Sigmoid colon (tissue), 7 donors: ENCODE results near the gene PIP4K2A. TPM values are rescaled to one million over a fixed set of nuclear protein-coding genes. Genes with fewer than 3 reads are reported as not detected.

Source experiments
- DNase-seq: peaks from one replicate; pipeline ENCODE4 v3.0.0-alpha.2; 2019
- H3K27ac ChIP-seq, 4 donors: fragments of 200-600 bp; sonication (generic); one replicate each; pipeline ENCODE4 v1.5.1; 2016 to 2019; ENCODE audit warnings: mild to moderate bottlenecking in 1 of 4
- H3K27me3 ChIP-seq, 3 donors: fragments of 200-600 bp; sonication (generic); one replicate each; pipeline ENCODE4 v1.5.1; 2019; ENCODE audit warnings: mild to moderate bottlenecking in 1 of 3
- H3K36me3 ChIP-seq, 4 donors: fragments of 200-600 bp; sonication (generic); one replicate each; pipeline ENCODE4 v1.5.1; 2016 to 2019
- H3K4me1 ChIP-seq, 4 donors: fragments of 200-600 bp; sonication (generic); one replicate each; pipeline ENCODE4 v1.5.1; 2017 to 2019
- H3K4me3 ChIP-seq, 4 donors: fragments of 200-600 bp; sonication (generic); one replicate each; pipeline ENCODE4 v1.5.1; 2017 to 2019; ENCODE audit warnings: mild to moderate bottlenecking in 2 of 4, moderate library complexity in 1 of 4
- H3K9me3 ChIP-seq, 4 donors: fragments of 200-600 bp in 3 of 4; sonication (generic) in 3 of 4; one replicate each; pipeline versions ENCODE4 v1.5.1 to v1.6.1; 2013 to 2019
- CTCF ChIP-seq, 4 experiments: fragments of 450-650 bp in 3 of 4; fragments of 200-600 bp in 1 of 4; IDR thresholded peaks; one replicate each; pipeline ENCODE4 v1.5.1; 2016 to 2019; ENCODE audit warnings: antibody characterized with exemption in 4 of 4, mild to moderate bottlenecking in 3 of 4, moderate library complexity in 2 of 4
- EP300 ChIP-seq, 4 donors: sonication (generic); formaldehyde crosslinking; IDR thresholded peaks; one replicate each; pipeline ENCODE4 v1.6.1; 2017; ENCODE audit warnings: antibody characterized with exemption in 4 of 4
- POLR2A ChIP-seq, 2 donors: fragments of 450-650 bp; IDR thresholded peaks; one replicate each; pipeline ENCODE4 v1.6.1; 2016; ENCODE audit warnings: antibody characterized with exemption in 2 of 2, mild to moderate bottlenecking in 2 of 2, moderate library complexity in 2 of 2
- POLR2AphosphoS5 ChIP-seq, 4 donors: sonication (generic); formaldehyde crosslinking; IDR thresholded peaks; one replicate each; pipeline ENCODE4 v1.6.1; 2017; ENCODE audit warnings: antibody characterized with exemption in 4 of 4
- WGBS, 2 donors: extraction: QIAGEN DNeasy Blood & Tissue Kit; methylation state at CpG; one replicate each; pipeline ENCODE4 v1.1.7; 2013; 5-methylcytosine and 5-hydroxymethylcytosine counted together
- intact Hi-C: fragments of 100-400 bp; cut with DNase I; formaldehyde crosslinking; loops from one replicate; pipeline ENCODE4 v1.15.1; 2023
- polyA plus RNA-seq, 3 donors: library from polyadenylated mRNA; stranded (reverse); fragments of 200-250 nt; gene quantifications; one replicate each; pipeline ENCODE4 v1.2.3, GENCODE V29; 2013
- total RNA-seq, 4 donors: library from RNA; depleted of rRNA; stranded (reverse); fragments of >200 nt; gene quantifications; one replicate each; pipeline ENCODE4 v1.1.0, GENCODE V29; 2016
- donor health status: healthy with polysubstance abuse.
- donor health status: Bipolar disorder and iron deficiency.
- donor health status: healthy.

The PIP4K2A gene
- total and polyA plus RNA-seq, 7 donors = 7.2 to 23.2 (median 17.8) TPM

GRCh38 chr10:22624287-22624738 lies 90.1 kb downstream of the PIP4K2A start:
- 60 to 67% methylated on average over 3 of the region's 3 CpGs for WGBS, 2 donors
- H3K36me3 ChIP-seq = no peaks in the 10 kb centered on the region
- H3K4me3 ChIP-seq = no peak overlapping the region
- H3K9me3 ChIP-seq = no peaks in the 10 kb centered on the region
- peak in 1 of 4 donors; percentile 38 for TF ChIP-seq POLR2AphosphoS5 (IDR thresholded peaks at IDR 0.05)
- no peak for TF ChIP-seq EP300 (IDR thresholded peaks at IDR 0.05)
- no peak for TF ChIP-seq CTCF (IDR thresholded peaks at IDR 0.05)
- no peak for TF ChIP-seq POLR2A (IDR thresholded peaks at IDR 0.05)
- H3K27ac ChIP-seq = peak overlapping the region in 3 of 4 donors; percentile 1 to 40 (median 23)
- H3K27me3 ChIP-seq = no peaks in the 10 kb centered on the region
- H3K4me1 ChIP-seq = peaks cover 0 to 67% (median 46%) of the 10 kb centered on the region in 4 donors
- intact Hi-C loops = loop anchor here (5.0 kb wide), 1 partner anchor 88 kb away; the partner anchor contains the start of gene PIP4K2A
- no peak for DNase-seq

GRCh38 chr10:22623633-22624253 lies 90.6 kb downstream of the PIP4K2A start:
- Histone ChIP-seq H3K4me1 (peaks cover 0 to 66% (median 48%) of the 10 kb centered on the region in 4 donors), H3K36me3 (no peaks in the 10 kb centered on the region), H3K9me3 (no peaks in the 10 kb centered on the region), H3K27me3 (no peaks in the 10 kb centered on the region), H3K27ac (peak overlapping the region in 2 of 4 donors; percentile 23 to 40), H3K4me3 (no peak overlapping the region)
- TF ChIP-seq EP300 (IDR thresholded peaks at IDR 0.05) = no peak
- no peak for TF ChIP-seq CTCF (IDR thresholded peaks at IDR 0.05)
- 87 to 89% methylated on average over 4 of the region's 4 CpGs for WGBS, 2 donors
- intact Hi-C loops = loop anchor here (5.0 kb wide), 1 partner anchor 89 kb away; the partner anchor contains the start of gene PIP4K2A
- no peak for DNase-seq

GRCh38 chr10:22622242-22622806 lies 92.1 kb downstream of the PIP4K2A start:
- no peak for TF ChIP-seq POLR2AphosphoS5 (IDR thresholded peaks at IDR 0.05)
- TF ChIP-seq POLR2A (IDR thresholded peaks at IDR 0.05) = no peak
- no peak for TF ChIP-seq EP300 (IDR thresholded peaks at IDR 0.05)
- no peak for TF ChIP-seq CTCF (IDR thresholded peaks at IDR 0.05)
- no peaks in the 10 kb centered on the region for H3K36me3 ChIP-seq
- peaks cover 0 to 80% (median 56%) of the 10 kb centered on the region in 4 donors for H3K4me1 ChIP-seq
- DNase-seq = no peak
- no peak overlapping the region for H3K4me3 ChIP-seq
- H3K9me3 ChIP-seq = no peaks in the 10 kb centered on the region
- no peaks in the 10 kb centered on the region for H3K27me3 ChIP-seq
- no peak overlapping the region for H3K27ac ChIP-seq
- intact Hi-C loops = loop anchor here (5.0 kb wide), 1 partner anchor 90 kb away; the partner anchor contains the start of gene PIP4K2A
- WGBS, 2 donors = 92 to 96% methylated on average over 20 of the region's 20 CpGs

- Histone ChIP-seq H3K36me3 (no peaks in the 10 kb centered on the region), H3K4me1 (peaks cover 0 to 78% (median 56%) of the 10 kb centered on the region in 4 donors), H3K27ac (no peak overlapping the region), H3K4me3 (no peak overlapping the region), H3K27me3 (no peaks in the 10 kb centered on the region), H3K9me3 (no peaks in the 10 kb centered on the region)
- 92 to 95% methylated on average over 3 of the region's 3 CpGs for WGBS, 2 donors
- intact Hi-C loops = loop anchor here (5.0 kb wide), 1 partner anchor 91 kb away; the partner anchor contains the start of gene PIP4K2A
- TF ChIP-seq EP300 (IDR thresholded peaks at IDR 0.05) (no peak), CTCF (IDR thresholded peaks at IDR 0.05) (no peak), POLR2AphosphoS5 (IDR thresholded peaks at IDR 0.05) (no peak), POLR2A (IDR thresholded peaks at IDR 0.05) (no peak)
- DNase-seq = no peak
Measured at GRCh38 chr10:22621726-22622125, 92.7 kb downstream of the PIP4K2A start.
